GM19438 (cell line): ENCODE measurements around the gene PARD3.
"Not testable (repeated sequence)": the region's sequence is repeated elsewhere in the genome, so short reads cannot be mapped to it uniquely, and the experiment has no call there.

Source experiments
- ATAC-seq: cut with Tn5 transposase; IDR thresholded peaks from one replicate; pipeline ENCODE4 v1.9.1; 2021; ENCODE audit warnings: low read depth; ENCODE audit not compliant: unreplicated experiment

PARD3 gene

DNA sequence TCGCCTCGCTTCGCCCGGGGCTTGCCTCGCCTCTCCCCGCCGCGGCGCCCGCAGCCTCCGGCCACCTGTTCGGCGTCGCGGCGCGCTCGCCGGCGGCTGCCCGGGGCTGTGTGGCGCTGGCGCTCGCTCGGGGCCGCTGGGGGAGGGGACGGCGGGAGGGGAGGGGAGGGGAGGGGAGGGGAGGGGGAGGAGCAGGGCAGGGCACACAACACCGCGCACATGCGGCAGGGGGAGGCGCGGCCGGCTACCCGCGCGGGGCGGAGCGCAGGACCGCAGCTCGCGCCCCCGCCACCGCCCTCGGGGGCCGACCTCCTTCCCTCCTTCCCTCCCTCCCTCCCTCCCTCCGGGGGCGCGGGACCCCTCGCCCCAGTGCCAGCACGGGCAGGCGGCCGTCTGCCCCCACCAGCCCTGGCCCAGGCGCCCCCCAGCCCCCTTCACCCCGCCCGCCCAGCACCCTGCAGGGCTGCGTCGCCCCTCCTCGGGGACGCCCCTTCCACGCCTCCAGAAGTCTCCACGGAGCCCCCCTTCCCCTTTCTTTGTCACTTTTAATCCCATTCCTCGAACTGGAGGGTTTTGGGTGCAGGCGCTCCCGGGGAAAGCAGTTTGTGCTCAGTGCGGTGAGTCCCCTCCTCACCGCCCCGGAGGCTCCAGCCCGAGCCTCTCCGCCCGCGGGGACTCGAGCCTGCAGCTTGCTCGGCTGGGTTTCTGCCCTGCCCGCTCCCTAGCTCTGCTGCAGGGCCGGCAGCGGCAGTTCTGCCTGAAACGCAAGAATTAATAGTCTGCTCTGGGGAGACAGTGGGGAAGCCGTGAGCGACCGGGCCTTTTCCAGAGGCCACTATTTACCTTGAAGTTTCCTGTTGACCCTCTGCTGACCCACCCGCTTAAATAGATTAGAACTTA lies at the start of gene PARD3:
PARD3 (minus strand) TSS at position 112 of the 900 bp plus-strand sequence. CDS start 301 bp downstream, outside the sequence.
- peak; percentile 46 for ATAC-seq

DNA sequence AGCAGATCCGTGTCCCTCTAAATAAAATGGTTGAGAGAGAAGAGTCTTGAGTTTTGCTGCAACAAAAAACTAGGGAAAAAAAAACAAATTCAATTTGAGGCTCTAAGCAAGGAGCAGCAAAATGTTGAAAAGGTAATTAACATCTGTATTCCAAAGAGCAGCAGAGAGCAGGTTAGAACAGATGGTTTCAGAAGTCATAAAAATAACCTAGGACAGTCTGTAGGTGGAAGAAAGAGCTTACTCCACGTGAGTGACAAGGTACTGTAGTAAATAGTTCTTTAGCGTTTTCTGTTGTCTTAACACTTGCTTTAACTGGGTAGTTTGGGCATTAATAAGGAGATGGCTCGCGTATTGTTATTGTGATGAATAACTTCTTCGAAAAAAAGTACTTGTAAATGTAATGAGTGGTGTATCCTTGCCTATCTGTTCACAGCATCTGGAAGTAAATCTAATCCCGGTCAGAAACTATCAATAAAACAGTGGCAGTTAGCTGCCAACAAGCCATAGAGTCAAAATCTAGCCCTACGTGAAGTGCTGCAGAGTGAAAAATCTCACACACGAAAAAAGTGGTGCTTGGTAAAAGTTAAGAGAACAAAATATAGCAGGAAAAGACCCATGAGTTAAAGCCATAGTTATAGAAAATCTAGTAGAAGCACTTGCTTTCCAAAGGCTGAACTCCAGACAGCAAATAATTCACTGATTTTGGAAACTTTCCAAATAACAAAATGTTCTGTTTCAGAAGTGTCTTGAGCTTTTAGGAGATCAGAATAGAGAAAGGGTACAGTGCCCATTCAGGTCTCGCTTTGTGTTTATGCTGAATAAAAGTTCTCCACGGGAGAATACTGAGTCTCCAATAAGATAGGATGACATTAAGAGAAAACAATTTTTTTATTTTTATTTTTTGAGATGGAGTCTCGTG lies 49.3 kb upstream of the PARD3 start:
- ATAC-seq, result no peak

DNA sequence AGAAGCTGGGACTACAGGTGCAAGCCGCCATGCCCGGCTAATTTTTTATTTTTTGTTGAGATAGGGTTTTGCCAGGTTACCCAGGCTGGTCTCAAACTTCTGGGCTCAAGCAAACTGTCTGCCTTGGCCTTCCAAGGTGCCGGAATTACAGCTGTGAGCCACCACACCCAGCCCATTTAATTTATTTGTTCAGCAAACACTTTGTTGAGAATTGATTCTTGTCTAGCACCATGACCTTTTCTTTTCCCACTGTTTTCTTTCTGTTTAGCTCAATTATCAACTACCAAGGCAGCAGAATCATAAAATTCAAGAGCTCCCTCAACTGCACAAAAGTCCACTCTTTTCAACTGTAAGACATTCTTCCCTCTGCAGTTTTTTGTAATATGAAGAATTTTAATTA lies 47.8 kb upstream of the PARD3 start:
- ATAC-seq, result no peak

DNA sequence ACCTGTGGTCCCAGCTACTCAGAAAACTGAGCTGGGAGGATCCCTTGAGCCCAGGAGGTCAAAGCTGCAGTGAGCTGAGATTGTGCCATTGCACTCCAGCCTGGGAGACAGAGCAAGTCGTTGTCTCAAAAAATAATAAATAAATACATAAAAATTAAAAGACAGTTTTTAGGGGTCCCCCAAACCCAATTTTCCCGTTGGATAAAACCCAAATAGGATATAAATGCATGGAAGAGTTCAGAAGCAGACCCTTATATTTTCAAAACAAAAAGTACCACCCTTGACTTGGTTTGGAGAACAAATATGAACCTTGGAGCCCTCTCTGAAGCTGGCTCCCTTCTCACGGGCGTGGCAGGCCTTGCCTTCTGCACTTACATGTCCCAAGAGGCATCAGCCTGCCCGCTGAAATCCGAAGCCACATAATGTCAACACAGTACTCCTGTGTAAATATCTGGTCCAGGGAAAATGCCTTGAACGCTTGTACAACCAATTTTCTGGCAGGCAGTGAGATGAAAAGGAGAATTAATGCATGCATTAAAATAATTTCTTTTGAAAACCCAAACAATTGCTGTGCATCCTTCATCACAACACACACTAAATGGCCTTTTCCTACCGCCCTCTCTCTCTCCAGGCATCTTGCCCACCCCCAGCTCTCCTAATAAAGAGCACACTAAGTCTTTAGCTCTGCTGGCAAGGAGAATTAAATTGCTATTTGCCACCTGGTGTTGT lies 46.4 kb upstream of the PARD3 start:
- ATAC-seq, result no peak

DNA sequence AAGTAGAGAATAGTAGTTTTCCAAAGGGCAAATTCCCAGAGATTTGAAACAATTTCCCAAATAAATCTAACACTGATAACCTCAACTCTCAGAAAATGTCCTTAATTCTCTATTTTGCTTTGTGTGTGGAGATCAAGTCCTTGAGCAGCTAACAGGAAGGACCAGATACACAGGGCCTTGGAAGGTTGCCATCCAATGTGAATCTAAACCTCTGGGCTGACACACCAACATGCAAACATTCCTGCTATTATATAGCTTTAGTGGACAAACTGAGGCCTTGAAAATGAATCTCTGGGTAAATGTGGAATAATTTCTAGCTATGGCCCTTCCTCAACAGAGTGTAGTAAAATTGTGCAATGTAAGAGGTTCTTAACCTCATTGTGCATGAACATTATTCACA lies 44.1 kb upstream of the PARD3 start:
- ATAC-seq, result no peak

DNA sequence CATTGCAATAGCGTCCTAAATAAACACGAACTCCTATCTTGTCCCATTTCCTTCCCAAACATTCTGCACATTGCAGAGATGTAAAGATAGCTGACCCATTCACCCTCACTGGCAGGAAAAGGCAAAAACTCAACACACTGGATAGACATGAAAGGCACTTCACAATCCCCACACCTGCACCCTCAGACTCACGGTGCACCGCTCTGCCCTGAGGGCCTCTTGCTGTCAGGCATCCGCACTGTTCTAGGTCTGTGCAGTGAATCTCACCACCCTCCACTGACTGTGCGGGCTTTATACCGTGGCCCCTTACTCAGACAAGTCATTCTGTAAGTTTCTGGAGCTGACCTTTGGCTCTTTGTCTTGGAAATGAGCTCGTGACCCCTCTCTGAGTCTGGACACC lies 42.9 kb upstream of the PARD3 start:
- ATAC-seq, result no peak

DNA sequence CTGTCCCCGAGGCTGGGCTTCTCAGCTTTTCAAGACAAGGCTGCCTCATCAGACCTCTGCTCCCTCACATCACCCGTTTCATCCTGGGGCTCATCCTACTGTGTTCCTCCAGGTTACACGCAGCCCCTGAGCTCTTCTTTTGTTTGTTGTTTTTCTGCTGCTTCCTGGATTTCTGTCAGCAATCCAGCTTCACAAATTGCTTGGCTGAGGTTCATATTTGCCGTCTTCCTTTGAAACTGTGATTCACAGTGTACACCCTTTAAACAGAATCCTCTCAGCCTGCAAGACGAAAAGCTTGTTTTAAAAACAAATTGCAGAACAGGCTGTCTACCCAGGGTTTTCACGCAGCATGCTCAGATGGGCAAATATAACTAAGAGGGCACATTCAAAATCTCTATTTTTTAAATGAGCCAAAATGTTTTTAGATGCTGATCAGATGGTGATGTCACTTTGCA lies 39.1 kb upstream of the PARD3 start:
- ATAC-seq, result no peak

DNA sequence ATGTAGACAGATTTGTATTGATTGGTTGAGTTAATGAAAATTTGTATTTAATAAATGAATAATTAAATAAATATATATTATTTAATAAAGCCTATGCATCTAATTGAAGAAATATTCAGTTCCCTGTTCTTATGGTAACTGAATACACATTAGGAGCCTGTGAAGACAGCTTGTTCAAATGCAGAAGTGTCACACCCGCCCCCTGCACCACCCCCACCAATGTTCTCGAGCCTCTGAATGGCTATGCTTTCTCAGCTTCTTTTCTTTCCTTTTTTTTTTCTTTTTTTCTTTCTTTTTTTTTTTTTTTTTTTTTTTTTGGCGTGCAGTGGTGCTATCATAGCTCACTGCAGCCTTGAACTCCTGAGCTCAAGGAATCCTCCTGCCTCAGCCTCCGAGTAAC lies 38.3 kb upstream of the PARD3 start:
- ATAC-seq, result no peak

DNA sequence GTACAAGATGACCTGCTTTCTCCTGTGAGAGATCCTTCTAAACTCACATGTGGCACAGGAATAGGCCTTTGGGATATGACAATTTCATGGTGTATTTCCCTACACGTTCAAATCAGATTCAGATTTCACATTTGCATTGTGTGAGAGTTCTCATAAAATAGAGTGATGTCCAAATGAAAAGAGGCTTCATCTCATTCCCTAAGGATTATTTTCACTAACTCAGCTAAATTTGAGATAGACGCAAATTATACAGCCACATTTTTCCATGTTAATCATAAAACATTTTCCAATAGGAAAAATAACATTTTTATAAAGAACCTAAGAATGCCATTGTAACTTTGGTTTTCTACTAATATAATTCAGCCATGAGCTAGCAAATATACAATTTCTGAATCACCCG lies 35.5 kb upstream of the PARD3 start:
- no peak for ATAC-seq

DNA sequence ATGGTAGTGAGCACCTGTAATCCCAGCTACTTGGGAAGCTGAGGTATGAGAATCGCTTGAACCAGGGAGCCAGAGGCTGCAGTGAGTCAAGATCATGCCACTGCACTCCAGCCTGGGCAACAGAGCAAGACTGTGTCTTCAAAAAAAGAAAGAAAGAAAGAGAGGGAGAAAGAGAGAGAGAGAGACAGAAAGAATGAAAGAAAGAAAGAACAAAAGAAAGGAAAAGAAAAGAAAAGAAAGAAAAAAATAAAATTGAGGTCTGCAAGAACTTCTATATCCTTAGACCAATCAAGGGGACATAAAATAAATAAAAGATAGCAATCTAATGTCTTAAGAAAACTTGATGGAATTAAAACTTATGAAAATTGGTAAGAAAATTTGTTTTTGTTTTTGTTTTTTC lies 34.9 kb upstream of the PARD3 start:
- ATAC-seq, result no peak

DNA sequence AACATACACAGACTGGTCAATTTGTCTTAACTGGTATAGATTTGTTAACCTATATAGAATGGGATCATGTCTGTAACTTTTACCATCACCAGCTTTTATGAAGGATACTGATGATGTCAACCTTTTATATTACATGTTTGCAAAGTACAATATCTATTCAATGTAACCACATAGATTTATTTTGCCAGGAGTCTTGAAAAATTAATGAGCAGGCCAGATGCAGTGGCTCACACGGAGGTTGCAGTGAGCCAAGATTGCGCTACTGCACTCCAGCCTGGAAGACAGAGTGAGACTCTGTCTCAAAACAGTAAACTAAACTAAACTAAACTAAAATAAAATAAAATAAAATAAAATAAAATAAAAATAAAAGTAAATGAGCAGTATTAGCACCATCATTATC lies 30.0 kb upstream of the PARD3 start:
- ATAC-seq, result no peak

DNA sequence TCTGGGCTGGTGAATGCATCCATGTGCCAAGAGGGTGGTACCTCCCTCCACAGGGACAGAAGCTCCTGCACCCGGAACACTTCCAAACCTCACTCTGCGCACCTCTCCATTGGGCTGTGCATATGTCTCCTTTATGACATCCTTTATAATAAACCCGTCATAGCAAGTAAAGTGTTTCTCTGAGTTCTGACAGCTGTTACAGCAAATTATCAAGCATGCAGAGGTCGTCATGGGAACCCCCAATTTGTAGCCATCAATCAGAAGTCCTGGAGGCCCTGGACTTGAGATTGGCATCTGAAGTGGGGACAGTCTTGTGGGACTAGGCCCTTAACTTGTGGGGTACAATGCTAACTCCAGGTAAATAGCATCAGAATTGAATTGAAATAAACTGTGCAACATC lies 29.4 kb upstream of the PARD3 start:
- no peak for ATAC-seq

DNA sequence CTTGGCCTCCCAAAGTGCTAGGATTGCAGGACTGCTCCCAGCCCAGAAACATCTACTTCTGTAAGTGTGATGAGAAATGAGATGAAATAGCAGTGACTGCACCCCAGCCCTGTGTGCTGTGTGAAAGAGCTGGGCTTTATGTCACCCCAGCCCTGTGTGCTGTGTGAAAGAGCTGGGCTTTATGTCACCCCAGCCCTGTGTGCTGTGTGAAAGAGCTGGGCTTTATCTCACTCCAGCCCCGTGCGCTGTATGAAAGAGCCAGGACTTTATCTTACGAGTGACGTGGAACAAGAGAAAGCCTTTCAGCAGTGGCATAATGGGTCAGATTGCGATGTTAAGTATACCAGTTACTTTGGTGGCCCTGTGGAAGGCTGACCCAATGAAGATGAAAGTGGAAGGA lies 28.4 kb upstream of the PARD3 start:
- ATAC-seq, result not testable (repeated sequence)

DNA sequence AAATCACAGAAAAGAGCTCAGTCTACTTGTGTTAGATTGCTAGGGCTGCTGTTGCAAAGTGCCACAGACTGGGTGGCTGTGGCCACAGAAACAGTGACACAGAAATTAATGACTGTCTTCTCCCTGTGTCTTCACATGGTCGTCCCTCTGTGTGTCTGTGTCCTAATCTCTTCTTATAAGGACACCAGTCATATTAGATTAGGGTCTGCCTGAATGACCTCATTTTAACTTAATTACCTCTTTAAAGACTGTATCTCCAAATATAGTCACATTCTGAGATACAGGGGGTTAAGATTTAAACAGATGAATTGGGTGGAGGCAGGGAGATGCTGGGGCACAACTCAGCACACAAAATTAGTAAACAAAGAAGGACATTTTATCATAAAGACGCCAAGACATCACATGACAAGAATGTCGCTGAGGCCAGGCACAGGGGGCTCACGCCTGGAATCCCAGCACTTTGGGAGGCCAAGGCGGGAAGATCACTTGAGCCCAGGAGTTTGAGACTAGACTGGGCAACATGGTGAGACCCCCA lies 23.3 kb upstream of the PARD3 start:
- no peak for ATAC-seq

DNA sequence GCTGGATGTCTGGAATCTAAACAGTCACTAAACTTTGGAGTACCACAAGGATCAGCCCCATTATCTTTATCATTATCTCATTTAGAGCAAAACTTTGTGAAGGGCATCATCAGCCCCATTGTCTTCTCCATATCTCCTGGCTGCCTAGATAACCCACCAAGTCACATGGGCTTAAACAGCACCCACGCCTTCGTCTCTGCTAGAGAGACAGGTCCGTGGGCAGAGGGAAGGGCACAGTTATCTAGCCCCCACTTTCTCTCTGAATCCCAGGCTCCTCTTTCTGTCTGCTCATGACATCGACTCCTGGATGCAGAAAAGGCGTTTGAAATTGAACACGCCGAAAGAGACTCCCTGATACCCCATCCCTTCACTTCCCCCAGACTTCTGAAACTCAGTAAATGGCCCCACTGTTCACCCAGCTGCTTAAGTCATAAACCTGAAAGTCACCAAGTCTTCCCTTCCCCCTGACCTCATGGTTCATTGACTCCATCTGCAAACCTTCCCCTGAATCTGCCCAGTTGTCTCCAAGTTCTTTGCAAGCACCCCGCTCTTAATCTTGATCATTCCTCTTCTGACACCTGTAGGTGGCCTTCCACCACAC lies 20.9 kb upstream of the PARD3 start:
- peak; percentile 75 for ATAC-seq

DNA sequence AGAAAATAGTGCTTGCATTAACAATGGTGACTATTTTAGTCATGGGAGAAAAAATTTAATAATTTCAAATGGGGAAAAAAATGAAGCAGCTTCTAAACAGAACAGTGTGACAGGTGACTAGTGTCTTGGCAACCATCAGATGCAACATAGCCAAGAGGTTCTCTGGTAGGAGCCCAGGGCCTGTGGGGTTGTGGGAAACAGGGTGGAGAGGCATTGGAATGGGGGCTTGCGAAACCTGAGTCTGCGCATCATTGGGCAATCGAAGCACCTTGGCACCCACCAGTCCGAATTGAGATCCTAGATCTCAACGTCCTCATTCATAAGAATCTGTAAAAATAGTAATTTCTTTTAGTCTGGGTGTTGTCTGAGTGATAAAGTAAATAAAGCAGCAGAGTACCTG lies 19.2 kb upstream of the PARD3 start:
- ATAC-seq, result no peak

DNA sequence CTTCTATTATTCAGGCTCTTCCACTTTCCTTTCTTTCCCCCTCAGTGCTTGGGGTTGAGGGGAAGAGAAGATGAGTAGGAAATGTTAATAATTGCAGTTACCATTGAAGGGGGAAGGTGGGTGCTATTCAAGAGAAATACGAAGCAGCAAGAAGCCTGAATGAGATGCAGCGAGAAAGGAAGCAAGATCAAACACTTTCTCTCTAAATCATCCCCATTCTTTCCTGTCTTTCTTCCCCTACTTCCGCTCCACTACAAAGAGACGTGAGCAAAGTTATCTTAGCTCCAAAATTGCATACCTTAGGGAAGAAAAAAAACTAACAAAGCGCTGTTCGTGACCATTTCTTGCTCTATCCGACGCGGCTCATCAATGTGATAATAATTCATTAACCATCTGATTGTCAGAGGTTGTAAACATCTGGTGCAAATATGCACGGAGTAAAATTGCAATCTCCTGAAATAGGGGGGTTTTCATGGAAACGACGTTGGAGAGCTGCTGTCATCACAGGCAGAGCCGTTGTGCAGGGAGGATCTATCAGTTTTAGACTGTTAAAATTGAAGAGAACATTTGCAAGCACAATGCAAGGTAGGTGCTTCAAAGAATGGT lies 15.2 kb upstream of the PARD3 start:
- no peak for ATAC-seq

DNA sequence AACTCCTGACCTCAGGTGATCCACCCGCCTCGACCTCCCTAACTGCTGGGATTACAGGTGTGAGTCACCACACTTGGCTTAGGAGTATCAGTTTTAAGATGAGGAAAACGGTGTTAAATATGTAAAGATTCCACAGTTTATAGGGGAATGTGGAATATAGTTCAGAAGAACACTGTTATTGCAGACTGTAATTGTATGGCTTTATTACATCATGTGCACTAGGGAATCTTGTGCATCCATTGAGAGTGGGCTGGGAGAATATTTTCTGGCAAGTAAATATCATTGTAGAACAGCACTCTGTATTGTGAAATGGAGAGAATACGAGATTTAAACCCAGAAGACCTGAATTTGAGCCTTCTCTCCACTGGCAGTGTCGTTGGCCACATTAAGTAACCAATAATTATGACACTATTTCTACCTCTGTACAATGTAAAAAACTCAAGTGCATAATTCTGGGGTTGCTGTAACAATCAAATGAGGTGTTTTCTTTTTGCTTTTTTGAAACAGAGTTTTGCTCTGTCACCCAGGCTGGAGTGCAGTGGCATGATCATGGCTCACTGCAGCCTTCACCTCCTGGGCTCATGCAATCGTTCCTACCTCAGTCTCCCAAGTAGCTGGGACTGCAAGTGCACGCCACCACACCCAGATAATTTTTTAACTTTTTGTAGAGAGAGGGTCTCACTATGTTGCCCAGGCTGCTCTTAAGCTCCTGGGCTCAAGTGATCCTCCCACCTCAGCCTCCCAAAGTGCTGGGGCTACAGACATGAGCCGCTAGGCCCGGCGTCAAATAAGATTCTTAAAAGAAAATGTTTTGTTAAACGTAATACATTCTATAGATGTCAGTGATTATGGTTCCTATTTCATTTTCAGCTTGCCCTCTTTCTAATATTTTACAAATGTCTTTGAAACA lies 12.0 kb upstream of the PARD3 start:
- ATAC-seq, result no peak

DNA sequence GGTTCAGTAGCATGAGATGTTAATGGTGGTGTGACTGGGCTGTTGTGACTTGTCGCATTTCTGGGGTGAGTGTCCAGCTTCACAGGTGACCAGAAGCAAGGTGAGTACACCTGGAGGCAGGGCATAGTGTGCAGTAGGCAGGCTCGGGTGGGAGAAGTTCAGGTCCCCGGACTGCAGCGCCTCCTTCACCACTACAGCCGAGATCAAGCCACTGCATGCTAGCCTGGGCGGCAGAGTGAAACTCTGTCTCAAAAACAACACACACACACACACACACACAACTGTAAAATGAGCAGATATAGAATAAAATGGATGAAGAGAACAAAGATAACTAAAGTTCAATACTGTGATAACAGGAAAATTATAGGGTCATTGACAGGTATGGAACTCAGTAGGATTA lies 11.1 kb upstream of the PARD3 start:
- ATAC-seq, result no peak
